Panc1 (cell line): ENCODE results near the gene RUNX1. TPM values are rescaled to one million over a fixed set of nuclear protein-coding genes. Genes with fewer than 3 reads are reported as not detected.
"Not testable (repeated sequence)": the region's sequence is repeated elsewhere in the genome, so short reads cannot be mapped to it uniquely, and the experiment has no call there.

Source experiments
- ATAC-seq: fragments of 200-7000 bp; cut with Tn5 transposase; 2 replicates; pipeline ENCODE4 v1.9.1; 2020; ENCODE audit warnings: mild to moderate bottlenecking, moderate library complexity
- BruUV-seq: library from RNA; stranded (reverse); fragments of 400-500 nt; replicated peaks from 2 replicates; lab custom pipeline; 2021; lab: Mats Ljungman, UMichigan
- CTCF ChIA-PET: fragments of 300-600 bp; sonication (Branson Sonifier 250); formaldehyde crosslinking; loops from one replicate; lab custom pipeline; 2022; ENCODE audit warnings: antibody characterized with exemption; lab: Charles Lee
- POLR2A ChIA-PET: fragments of 300-600 bp; sonication (Branson Sonifier 250); formaldehyde crosslinking; loops from one replicate; lab custom pipeline; 2022; ENCODE audit warnings: antibody characterized with exemption; lab: Charles Lee
- DNase-seq: peaks from one replicate; pipeline ENCODE4 v3.0.0-alpha.2; 2010; ENCODE audit warnings: low read depth, low spot score
- H3K27ac ChIP-seq: 2 replicates; pipeline ENCODE4 v1.5.1; 2011; ENCODE audit warnings: mild to moderate bottlenecking, low read length, inconsistent platforms
- H3K27me3 ChIP-seq: fragments of 200-500 bp; sonication (Bioruptor generic); 2 replicates; pipeline ENCODE4 v1.6.0; 2014; ENCODE audit warnings: low read length, inconsistent platforms; ENCODE audit not compliant: control insufficient read depth, insufficient read depth
- H3K36me3 ChIP-seq: fragments of 200-500 bp; sonication (Bioruptor generic); 2 replicates; pipeline ENCODE4 v1.5.1; 2014; ENCODE audit warnings: inconsistent platforms, mild to moderate bottlenecking, low read length, moderate library complexity; ENCODE audit not compliant: control insufficient read depth, insufficient read depth
- H3K4me1 ChIP-seq: 2 replicates; pipeline ENCODE4 v1.5.1; 2011; ENCODE audit warnings: inconsistent platforms, mild to moderate bottlenecking, low read length, moderate library complexity; ENCODE audit not compliant: control insufficient read depth, insufficient read depth
- H3K4me3 ChIP-seq, 2 experiments: 2 replicates each; pipeline ENCODE4 v1.5.1; 2011 to 2012; ENCODE audit warnings: low read depth in 2 of 2, low read length in 2 of 2, mild to moderate bottlenecking in 2 of 2, inconsistent platforms in 1 of 2, moderate library complexity in 1 of 2
- H3K9me3 ChIP-seq: fragments of 200-500 bp; sonication (Bioruptor generic); 2 replicates; pipeline ENCODE4 v1.5.1; 2014; ENCODE audit warnings: low read depth, mild to moderate bottlenecking, inconsistent platforms, low read length, moderate library complexity; ENCODE audit not compliant: control insufficient read depth, insufficient read depth
- CTCF ChIP-seq: fragments of 450-650 bp; IDR thresholded peaks from 2 replicates; pipeline ENCODE4 v1.5.1; 2017; ENCODE audit warnings: mild to moderate bottlenecking
- POLR2AphosphoS5 ChIP-seq: IDR thresholded peaks from 2 replicates; pipeline ENCODE4 v1.6.1; 2012; ENCODE audit warnings: mild to moderate bottlenecking, low read depth, low read length, moderate library complexity
- SIN3A ChIP-seq: IDR thresholded peaks from 2 replicates; pipeline ENCODE4 v1.6.1; 2012; ENCODE audit warnings: low read depth, mild to moderate bottlenecking, low read length, moderate library complexity, borderline replicate concordance; ENCODE audit not compliant: insufficient read depth
- TCF7L2 ChIP-seq: IDR thresholded peaks from 2 replicates; pipeline ENCODE4 v1.6.1; 2011; ENCODE audit warnings: mild to moderate bottlenecking, low read depth, low read length, inconsistent platforms
- in situ Hi-C: cut with HindIII; loops from 2 replicates; pipeline ENCODE4 v1.10.0; 2016; ENCODE audit warnings: low sequenced_read_pairs, low pct_unique_long_range_greater_than_20kb
- intact Hi-C: fragments of 100-400 bp; cut with micrococcal nuclease; formaldehyde crosslinking; loops from one replicate; pipeline ENCODE4 v1.10.0; 2022; ENCODE audit not compliant: unreplicated experiment
- total RNA-seq: library from RNA; stranded (reverse); gene quantifications from one replicate; pipeline ENCODE4 v1.2.1, GENCODE V29; 2021; ENCODE audit not compliant: unreplicated experiment
- TF ChIP-seq, protein P1 (sequence below), 2 experiments: IDR thresholded peaks; 2 replicates each; pipeline ENCODE4 v1.6.1; 2011 to 2012; ENCODE audit warnings: low read depth in 2 of 2, control low read depth in 1 of 2, low read length in 1 of 2, mild to moderate bottlenecking in 1 of 2, moderate library complexity in 1 of 2; ENCODE audit not compliant: insufficient read depth in 1 of 2

The RUNX1 gene
- total RNA-seq, 1 experiment from 2014 or later = 22.4 TPM

- DNase-seq (no peak), ATAC-seq (no peak)
- POLR2A ChIA-PET = no interaction called here
- intact Hi-C loops (no loop called here), in situ Hi-C loops (no loop called here)
- CTCF ChIA-PET = no interaction called here
- TF ChIP-seq, protein P1, sequence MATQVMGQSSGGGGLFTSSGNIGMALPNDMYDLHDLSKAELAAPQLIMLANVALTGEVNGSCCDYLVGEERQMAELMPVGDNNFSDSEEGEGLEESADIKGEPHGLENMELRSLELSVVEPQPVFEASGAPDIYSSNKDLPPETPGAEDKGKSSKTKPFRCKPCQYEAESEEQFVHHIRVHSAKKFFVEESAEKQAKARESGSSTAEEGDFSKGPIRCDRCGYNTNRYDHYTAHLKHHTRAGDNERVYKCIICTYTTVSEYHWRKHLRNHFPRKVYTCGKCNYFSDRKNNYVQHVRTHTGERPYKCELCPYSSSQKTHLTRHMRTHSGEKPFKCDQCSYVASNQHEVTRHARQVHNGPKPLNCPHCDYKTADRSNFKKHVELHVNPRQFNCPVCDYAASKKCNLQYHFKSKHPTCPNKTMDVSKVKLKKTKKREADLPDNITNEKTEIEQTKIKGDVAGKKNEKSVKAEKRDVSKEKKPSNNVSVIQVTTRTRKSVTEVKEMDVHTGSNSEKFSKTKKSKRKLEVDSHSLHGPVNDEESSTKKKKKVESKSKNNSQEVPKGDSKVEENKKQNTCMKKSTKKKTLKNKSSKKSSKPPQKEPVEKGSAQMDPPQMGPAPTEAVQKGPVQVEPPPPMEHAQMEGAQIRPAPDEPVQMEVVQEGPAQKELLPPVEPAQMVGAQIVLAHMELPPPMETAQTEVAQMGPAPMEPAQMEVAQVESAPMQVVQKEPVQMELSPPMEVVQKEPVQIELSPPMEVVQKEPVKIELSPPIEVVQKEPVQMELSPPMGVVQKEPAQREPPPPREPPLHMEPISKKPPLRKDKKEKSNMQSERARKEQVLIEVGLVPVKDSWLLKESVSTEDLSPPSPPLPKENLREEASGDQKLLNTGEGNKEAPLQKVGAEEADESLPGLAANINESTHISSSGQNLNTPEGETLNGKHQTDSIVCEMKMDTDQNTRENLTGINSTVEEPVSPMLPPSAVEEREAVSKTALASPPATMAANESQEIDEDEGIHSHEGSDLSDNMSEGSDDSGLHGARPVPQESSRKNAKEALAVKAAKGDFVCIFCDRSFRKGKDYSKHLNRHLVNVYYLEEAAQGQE (IDR thresholded peaks at IDR 0.05; ENCODE audit: insufficient read depth in 1 of 2, low read depth in 2 of 2, low read length in 1 of 2) = no peak
- TF ChIP-seq POLR2AphosphoS5 (no peak), TCF7L2 (no peak), SIN3A (no peak), CTCF (no peak)
- Histone ChIP-seq H3K4me1 (no peaks in the 10 kb centered on the region), H3K9me3 (no peaks in the 10 kb centered on the region), H3K4me3 (no peak overlapping the region), H3K36me3 (no peaks in the 10 kb centered on the region), H3K27ac (no peak overlapping the region), H3K27me3 (no peaks in the 10 kb centered on the region)
- no TSS peak for BruUV-seq
Measured at GRCh38 chr21:34968414-34969333, 80.4 kb downstream of the RUNX1 start.

- ChIA-PET POLR2A (no interaction called here), CTCF (no interaction called here)
- no TSS peak for BruUV-seq
- Histone ChIP-seq H3K27ac (no peak overlapping the region), H3K27me3 (no peaks in the 10 kb centered on the region), H3K9me3 (no peaks in the 10 kb centered on the region), H3K4me3 (no peak overlapping the region), H3K4me1 (no peaks in the 10 kb centered on the region), H3K36me3 (no peaks in the 10 kb centered on the region)
- in situ Hi-C loops = no loop called here
- no peak for TF ChIP-seq TCF7L2
- TF ChIP-seq SIN3A = no peak
- no peak for TF ChIP-seq CTCF
- TF ChIP-seq POLR2AphosphoS5 = no peak
- TF ChIP-seq, protein P1 (IDR thresholded peaks at IDR 0.05; ENCODE audit: insufficient read depth in 1 of 2, low read depth in 2 of 2, low read length in 1 of 2) = no peak
- intact Hi-C loops = no loop called here
- ATAC-seq (no peak), DNase-seq (no peak)
Measured at GRCh38 chr21:34967509-34968289, 81.4 kb downstream of the RUNX1 start.

DNA sequence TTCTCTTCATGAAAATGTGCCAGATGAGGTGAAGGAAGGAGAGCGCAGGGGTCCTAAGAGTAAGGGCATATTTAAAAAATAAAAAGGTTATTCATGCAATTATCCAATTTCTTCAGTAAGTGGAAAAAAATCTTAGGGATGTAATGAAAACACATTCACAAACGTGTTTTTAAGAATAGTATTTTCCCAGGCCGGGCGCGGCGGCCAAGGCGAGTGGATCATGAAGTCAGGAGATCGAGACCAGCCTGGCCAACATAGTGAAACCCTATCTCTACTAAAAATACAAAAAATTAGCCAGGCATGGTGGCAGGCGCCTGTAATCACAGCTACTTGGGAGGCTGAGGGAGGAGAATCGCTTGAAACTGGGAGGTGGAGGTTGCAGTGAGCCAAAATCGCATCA is 82.2 kb downstream of the RUNX1 start:
- ATAC-seq, H3K27ac ChIP-seq, H3K4me3 ChIP-seq, POLR2A ChIA-PET, in situ Hi-C loops, DNase-seq, H3K36me3 ChIP-seq, BruUV-seq, H3K4me1 ChIP-seq, H3K27me3 ChIP-seq, H3K9me3 ChIP-seq, CTCF ChIA-PET, intact Hi-C loops: not testable (repeated sequence)
